ENCODE measurements around the gene GPSM1.

DNA sequence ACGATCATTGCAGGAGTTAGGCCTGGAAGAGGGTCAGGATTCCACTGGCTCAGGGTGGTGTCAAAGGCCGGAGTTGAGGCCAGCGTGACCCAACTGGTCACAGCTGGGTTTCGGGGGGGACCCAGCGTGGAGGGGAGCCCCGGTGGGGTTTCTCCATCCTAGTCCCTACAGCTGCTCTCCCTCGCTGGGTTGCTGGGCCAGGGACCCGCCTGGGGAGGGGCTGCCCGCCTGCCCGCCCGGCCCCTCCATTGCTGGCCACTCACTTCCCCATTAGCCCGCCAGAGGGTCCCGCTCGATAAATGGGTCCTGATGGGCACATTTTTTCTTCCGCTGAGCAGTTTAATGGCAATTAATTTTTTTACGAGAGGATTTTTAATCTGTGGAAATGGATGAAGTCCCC, 32.3 kb upstream of the GPSM1 start:
- TF ChIP-seq CTCF (IDR thresholded peaks at IDR 0.05; ENCODE audit: borderline replicate concordance, extremely low read depth, low read length, poor library complexity, severe bottlenecking): no peak
- no peak for TF ChIP-seq EZH2 (IDR thresholded peaks at IDR 0.05; ENCODE audit: borderline replicate concordance, low read depth, low read length, severe bottlenecking)

All from DND-41 (cell line).